H4 (cell line): ENCODE results near the gene SRSF3. TPM values are rescaled to one million over a fixed set of nuclear protein-coding genes. Genes with fewer than 3 reads are reported as not detected.
"Not testable (repeated sequence)": the region's sequence is repeated elsewhere in the genome, so short reads cannot be mapped to it uniquely, and the experiment has no call there.

Source experiments
- DNase-seq: peaks from one replicate; pipeline ENCODE4 v3.0.0-alpha.2; 2015; ENCODE audit warnings: low spot score
- total RNA-seq: library from RNA; depleted of rRNA; stranded (reverse); fragments of >200 nt; shearing (Covaris generic); gene quantifications from 2 replicates; pipeline ENCODE4 v1.2.3, GENCODE V29; 2014; rRNA removed

SRSF3 gene
- total RNA-seq, 1 experiment from 2014 or later: 635 TPM

DNA sequence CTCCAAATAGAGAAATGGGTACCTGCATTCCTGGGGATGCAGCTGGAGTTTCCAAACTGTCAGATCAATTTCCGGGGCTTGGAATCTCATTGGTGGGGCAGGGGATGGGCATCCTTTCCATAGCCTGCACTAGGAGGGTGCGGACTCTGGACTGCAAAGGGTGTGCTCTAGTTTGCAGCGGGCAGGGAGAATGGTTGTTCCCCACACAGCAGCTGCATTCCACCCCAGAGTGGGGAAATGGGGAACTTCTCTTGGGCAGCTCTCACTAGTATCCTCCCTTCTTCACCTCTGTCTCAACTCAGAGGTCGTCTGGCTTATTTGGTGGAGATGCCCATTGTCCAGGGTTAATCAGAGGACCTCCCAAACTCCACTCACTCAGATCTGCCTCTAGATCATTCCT, 49.8 kb downstream of the SRSF3 start:
- DNase-seq: no peak

DNA sequence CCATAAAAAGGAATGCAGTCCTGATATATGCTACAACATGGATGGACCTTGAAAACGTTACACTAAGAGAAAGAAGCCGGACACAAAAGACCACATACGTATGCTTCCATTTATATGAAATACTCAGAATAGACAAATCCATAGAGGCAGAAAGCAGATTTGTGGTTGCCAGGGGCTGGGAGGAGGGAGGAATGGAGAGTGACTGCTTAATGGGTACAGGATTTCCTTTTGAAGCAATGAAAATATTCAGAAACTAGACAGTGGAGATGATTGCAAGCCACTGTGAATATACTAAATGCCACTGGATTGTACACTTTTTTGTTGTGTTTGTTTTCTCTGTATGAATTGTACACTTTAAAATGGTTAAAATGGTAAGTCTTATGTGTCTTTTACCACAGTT, 54.9 kb downstream of the SRSF3 start:
- no peak for DNase-seq

DNA sequence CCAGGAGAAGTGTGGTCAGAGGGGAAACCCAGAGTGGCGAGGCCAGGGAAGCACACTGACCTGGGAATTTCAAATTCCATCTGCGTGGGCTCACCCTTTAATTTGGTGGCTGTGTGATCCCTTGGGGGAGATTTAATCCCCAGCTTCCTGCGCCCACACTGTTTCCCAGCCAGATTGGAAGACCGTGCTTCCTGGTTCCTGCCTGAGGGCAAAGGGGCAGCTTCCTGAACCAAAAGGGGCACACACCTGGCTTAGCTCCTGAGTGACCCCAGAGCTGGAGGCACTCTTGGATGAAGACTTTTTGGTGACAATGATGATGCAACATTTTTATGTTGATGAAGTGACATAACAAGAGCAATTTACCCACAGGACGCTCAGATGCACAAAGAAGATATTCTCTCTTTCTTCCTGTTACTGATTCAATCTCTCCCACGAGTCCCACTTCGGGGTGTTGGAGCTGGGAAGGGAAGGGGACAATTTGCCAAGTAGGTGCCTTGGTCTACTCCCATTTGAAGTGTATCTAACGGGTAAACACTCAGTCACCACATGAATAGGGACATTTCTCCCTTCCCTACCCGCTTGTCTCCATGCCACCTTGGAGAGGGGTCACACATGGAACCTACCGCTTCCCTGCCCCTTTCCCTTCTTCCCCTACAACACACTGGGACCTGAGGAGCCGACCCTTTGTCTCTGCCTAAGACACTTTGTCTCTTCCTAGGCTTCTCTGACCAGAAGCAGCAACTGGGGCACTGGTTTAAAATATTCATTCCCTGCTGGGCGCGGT, 55.7 kb downstream of the SRSF3 start:
- DNase-seq: no peak

DNA sequence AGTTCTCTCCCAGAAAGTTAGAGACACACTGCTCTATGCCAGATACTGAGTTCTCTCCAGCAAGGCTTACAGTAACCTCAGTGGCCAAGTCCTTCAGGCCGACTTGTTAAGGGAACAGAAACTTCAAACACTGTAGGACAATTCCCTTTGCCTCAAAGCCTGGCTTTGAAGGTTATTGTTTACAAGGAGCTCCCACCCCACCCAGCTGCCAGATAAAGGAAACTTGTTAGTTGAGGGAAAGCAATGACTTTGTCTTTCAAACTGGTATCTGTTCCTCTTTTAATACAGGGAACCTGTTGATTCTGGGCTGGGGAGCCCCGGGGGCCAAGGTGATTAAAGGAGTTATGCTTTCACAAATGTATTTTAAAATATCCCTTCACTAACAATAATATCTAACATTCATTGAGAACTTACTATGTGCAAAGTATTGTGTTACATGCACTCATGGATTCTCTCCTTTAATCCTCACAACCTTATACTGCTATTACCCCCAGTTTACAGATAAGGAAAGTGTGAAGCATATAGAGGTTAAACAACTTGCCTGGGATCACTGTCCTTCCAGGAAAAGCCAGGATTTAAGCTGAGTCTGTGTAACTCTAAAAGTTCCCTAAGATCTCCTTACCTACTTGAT, 56.8 kb downstream of the SRSF3 start:
- no peak for DNase-seq

DNA sequence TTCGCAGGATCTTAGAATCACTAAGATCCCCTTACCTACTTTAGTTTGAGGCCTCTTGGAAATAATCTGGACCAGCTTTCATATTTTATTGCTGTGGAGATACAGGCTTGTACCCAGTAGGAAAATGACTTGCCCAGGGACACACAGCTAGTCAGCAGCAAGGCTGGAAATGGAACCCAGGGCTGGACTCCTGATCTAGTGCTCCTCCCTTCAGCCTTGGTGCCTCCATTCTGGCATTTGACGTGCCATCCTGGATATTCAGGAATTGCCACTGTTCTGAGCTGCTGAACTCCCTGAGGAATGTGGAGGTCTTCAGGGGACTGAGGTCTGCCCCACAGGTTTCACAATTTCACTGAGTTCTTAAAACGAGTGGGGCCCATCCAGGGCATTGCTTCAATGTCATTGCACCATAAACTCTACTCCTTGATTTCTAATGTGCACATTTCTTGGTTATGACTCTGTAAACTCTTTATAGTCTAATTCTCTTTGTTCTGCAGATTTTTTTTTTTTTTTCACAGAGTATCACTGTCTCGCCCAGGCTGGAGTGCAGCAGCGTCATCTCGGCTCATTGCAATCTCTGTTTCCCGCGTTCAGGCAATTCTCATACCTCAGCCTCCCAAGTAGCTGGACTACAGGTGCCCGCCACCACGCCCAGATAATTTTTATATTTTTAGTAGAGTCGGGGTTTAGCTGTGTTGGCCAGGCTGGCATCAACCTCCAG, 57.7 kb downstream of the SRSF3 start:
- DNase-seq: no peak

DNA sequence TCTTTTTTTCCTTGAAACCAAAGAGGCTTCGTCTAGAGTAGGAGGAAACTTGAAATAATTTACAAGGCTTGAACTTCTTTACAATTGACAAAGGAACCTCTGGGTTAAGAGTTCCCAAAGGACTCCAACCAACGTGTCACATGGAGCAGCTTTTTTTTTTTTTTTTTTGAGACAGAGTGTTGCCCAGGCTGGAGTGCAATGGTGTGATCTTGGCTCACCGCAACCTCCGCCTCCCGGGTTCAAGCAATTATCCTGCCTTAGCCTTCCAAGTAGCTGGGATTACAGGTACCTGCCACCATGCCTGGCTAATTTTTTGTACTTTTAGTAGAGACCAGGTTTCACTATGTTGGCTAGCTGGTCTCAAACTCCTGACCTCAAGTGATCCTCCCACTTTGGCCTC, 60.3 kb downstream of the SRSF3 start:
- DNase-seq: not testable (repeated sequence)

Other genes with a start within 250 kb of the SRSF3 start
- gene ETV7, start 206.7 kb upstream of the SRSF3 start, total RNA-seq: 0.99 and 1.2 TPM in 2 replicates
- not detected in 2 replicates for gene PXT1, start 151.5 kb upstream of the SRSF3 start, total RNA-seq
- gene KCTD20, start 151.4 kb upstream of the SRSF3 start, total RNA-seq: 56.1 and 68.5 TPM in 2 replicates
- gene STK38, start 46.9 kb upstream of the SRSF3 start, total RNA-seq: 14.7 and 21.9 TPM in 2 replicates
- 119 and 142 TPM in 2 replicates for gene CDKN1A, start 84.4 kb downstream of the SRSF3 start, total RNA-seq
- not detected in 2 replicates for gene RAB44, start 103.5 kb downstream of the SRSF3 start, total RNA-seq
- gene CPNE5, start 245.1 kb downstream of the SRSF3 start, total RNA-seq: not detected in 2 replicates